Measurements from ENCODE around the gene CWC22. TPM values are rescaled to one million over a fixed set of nuclear protein-coding genes. Genes with fewer than 3 reads are reported as not detected.

CWC22 gene
- total RNA-seq, 3 donors from 2014 or later, result 23.0 to 28.1 (median 23.9) TPM

DNA sequence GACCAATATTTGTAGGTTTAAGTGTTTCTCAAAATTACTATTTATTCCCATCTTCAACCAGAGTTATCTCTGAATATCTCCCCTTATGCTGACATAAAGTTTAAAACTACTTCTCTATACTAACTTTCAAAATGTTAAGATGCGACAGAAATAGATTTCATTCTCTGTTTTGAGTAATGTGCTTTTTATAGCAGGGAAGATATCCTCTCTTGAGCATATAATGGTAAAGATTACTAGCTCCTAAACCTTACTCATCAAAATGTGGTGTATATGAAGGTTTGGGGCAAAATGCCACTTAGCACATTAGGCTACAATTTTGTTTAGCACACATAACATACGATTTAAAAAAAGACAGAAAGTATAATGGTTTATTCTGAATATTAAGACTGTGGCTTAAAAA, 54.4 kb downstream of the CWC22 start:
- DNase-seq (ENCODE audit: low spot score in 2 of 2), result no peak
- intact Hi-C loops (cut with DNase I; ENCODE audit: low total_unique reads), result no loop called here
- Histone ChIP-seq H3K27me3 (no peaks in the 10 kb centered on the region), H3K9me3 (no peaks in the 10 kb centered on the region), H3K27ac (no peak overlapping the region), H3K4me1 (no peaks in the 10 kb centered on the region), H3K4me3 (no peak overlapping the region), H3K36me3 (no peaks in the 10 kb centered on the region)
- TF ChIP-seq, protein P1, sequence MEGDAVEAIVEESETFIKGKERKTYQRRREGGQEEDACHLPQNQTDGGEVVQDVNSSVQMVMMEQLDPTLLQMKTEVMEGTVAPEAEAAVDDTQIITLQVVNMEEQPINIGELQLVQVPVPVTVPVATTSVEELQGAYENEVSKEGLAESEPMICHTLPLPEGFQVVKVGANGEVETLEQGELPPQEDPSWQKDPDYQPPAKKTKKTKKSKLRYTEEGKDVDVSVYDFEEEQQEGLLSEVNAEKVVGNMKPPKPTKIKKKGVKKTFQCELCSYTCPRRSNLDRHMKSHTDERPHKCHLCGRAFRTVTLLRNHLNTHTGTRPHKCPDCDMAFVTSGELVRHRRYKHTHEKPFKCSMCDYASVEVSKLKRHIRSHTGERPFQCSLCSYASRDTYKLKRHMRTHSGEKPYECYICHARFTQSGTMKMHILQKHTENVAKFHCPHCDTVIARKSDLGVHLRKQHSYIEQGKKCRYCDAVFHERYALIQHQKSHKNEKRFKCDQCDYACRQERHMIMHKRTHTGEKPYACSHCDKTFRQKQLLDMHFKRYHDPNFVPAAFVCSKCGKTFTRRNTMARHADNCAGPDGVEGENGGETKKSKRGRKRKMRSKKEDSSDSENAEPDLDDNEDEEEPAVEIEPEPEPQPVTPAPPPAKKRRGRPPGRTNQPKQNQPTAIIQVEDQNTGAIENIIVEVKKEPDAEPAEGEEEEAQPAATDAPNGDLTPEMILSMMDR (IDR thresholded peaks at IDR 0.05), result no peak
- TF ChIP-seq POLR2A (IDR thresholded peaks at IDR 0.05) (no peak), POLR2AphosphoS5 (IDR thresholded peaks at IDR 0.05) (no peak)

DNA sequence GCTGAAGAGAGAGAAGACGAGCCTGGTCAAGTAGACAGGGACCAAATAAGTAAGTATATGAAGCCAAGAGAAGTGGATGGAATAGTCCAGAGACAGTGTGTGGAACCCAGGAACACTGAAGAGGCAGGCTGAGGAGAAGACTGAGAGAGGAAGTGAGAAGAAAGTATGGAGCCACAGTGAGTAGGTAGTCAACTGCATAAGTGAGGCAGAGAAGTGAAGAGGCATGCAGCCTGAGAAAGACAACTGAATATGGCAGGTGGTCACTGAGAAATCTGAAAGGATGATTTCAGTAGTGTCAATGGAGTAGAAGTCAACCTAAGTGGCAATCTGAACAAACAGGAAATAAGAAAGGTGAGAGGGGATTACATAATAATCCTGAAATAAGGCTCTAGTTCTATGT, 55.4 kb downstream of the CWC22 start:
- Histone ChIP-seq H3K4me1 (no peaks in the 10 kb centered on the region), H3K27ac (no peak overlapping the region), H3K4me3 (no peak overlapping the region), H3K36me3 (no peaks in the 10 kb centered on the region), H3K27me3 (no peaks in the 10 kb centered on the region), H3K9me3 (no peaks in the 10 kb centered on the region)
- TF ChIP-seq POLR2AphosphoS5 (IDR thresholded peaks at IDR 0.05), result no peak
- no peak for TF ChIP-seq POLR2A (IDR thresholded peaks at IDR 0.05)
- TF ChIP-seq, protein P1 (IDR thresholded peaks at IDR 0.05), result no peak
- DNase-seq (ENCODE audit: low spot score in 2 of 2), result no peak
- intact Hi-C loops (cut with DNase I; ENCODE audit: low total_unique reads), result no loop called here

DNA sequence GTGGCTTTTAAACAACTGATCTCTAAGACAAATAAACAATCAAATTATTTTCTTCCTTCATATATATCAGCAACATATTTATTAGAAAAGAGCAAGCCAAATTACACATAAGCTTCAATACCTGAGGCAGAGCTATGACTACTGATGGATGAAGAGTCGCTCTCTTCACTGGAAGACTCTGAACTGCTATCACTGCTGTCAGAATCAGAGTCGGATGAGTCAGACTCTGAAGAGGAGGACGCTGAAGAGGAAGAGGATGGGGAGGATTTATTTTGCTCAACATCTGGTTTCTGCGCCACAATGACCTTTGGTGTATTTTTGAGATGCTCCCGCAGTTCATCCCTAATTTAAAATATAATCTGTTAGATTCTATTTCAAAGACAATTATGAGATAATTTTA, 56.7 kb downstream of the CWC22 start:
- Histone ChIP-seq H3K36me3 (no peaks in the 10 kb centered on the region), H3K27me3 (no peaks in the 10 kb centered on the region), H3K9me3 (no peaks in the 10 kb centered on the region), H3K4me3 (no peak overlapping the region), H3K27ac (no peak overlapping the region), H3K4me1 (no peaks in the 10 kb centered on the region)
- DNase-seq (ENCODE audit: low spot score in 2 of 2), result no peak
- intact Hi-C loops (cut with DNase I; ENCODE audit: low total_unique reads), result no loop called here
- TF ChIP-seq, protein P1 (IDR thresholded peaks at IDR 0.05), result no peak
- no peak for TF ChIP-seq POLR2A (IDR thresholded peaks at IDR 0.05)
- TF ChIP-seq POLR2AphosphoS5 (IDR thresholded peaks at IDR 0.05), result no peak

DNA sequence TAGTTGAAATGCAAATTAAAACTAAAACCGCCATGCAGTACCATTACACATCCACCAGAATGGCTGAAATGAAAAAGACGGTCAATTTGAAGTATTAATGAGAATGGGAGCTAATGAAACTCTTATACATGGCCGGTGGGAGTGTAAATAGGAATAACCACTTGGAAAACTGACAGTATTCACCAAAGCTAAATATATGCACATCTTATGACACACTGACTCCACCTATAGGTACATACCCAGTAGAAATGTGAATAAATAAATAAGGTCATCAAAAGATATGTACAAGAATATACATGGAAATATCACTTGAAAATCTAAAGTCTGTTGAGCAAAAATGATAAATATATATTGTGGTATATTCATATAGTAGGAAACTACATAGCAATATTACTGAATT, 57.7 kb downstream of the CWC22 start:
- intact Hi-C loops (cut with DNase I; ENCODE audit: low total_unique reads), result no loop called here
- Histone ChIP-seq H3K9me3 (no peaks in the 10 kb centered on the region), H3K27me3 (no peaks in the 10 kb centered on the region), H3K36me3 (no peaks in the 10 kb centered on the region), H3K4me1 (no peaks in the 10 kb centered on the region), H3K4me3 (no peak overlapping the region), H3K27ac (no peak overlapping the region)
- no peak for DNase-seq (ENCODE audit: low spot score in 2 of 2)
- TF ChIP-seq, protein P1 (IDR thresholded peaks at IDR 0.05), result no peak
- no peak for TF ChIP-seq POLR2AphosphoS5 (IDR thresholded peaks at IDR 0.05)
- TF ChIP-seq POLR2A (IDR thresholded peaks at IDR 0.05), result no peak

DNA sequence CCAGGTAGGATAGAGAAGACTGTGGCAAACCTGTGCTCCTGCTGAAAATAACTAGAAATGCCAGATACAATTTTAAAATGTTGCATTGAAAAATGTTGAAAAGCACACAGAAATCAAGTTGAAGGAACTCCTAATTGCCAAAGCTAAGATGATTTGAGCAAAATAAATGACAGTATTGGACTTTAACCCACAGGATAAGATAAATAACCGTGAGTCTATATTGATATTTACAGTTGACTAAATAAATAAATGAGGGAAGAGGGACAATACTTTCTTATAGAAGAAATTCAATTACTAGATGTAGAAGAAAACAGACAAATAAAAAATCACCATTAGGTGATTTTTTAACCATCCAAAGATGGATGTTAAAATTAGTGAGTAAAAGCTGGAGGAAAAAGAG, 59.0 kb downstream of the CWC22 start:
- Histone ChIP-seq H3K4me1 (no peaks in the 10 kb centered on the region), H3K27ac (no peak overlapping the region), H3K36me3 (no peaks in the 10 kb centered on the region), H3K27me3 (no peaks in the 10 kb centered on the region), H3K4me3 (no peak overlapping the region), H3K9me3 (no peaks in the 10 kb centered on the region)
- intact Hi-C loops (cut with DNase I; ENCODE audit: low total_unique reads), result no loop called here
- DNase-seq (ENCODE audit: low spot score in 2 of 2), result no peak
- TF ChIP-seq POLR2A (IDR thresholded peaks at IDR 0.05) (no peak), POLR2AphosphoS5 (IDR thresholded peaks at IDR 0.05) (no peak)
- TF ChIP-seq, protein P1 (IDR thresholded peaks at IDR 0.05), result no peak

Data from breast epithelium (tissue), 4 donors.